ENCODE results near the gene SLC35B3.
"Not testable (repeated sequence)": the region's sequence is repeated elsewhere in the genome, so short reads cannot be mapped to it uniquely, and the experiment has no call there.

The SLC35B3 gene

GRCh38 chr6:8435093-8435844 is at the start of gene SLC35B3:
Gene SLC35B3, minus strand, starts transcription at chr6:8435545.
- peak; percentile 96 to 97 for DNase-seq (ENCODE audit: low read depth in 2 of 2)

- DNase-seq (ENCODE audit: low read depth in 2 of 2), result no peak
Measured at GRCh38 chr6:8483650-8484049, 48.3 kb upstream of the SLC35B3 start.

- no peak for DNase-seq (ENCODE audit: low read depth in 2 of 2)
Measured at GRCh38 chr6:8481727-8482126, 46.4 kb upstream of the SLC35B3 start.

GRCh38 chr6:8478418-8478817 is 43.1 kb upstream of the SLC35B3 start:
- DNase-seq (ENCODE audit: low read depth in 2 of 2), result no peak

- no peak for DNase-seq (ENCODE audit: low read depth in 2 of 2)
Measured at GRCh38 chr6:8476656-8477055, 41.3 kb upstream of the SLC35B3 start.

GRCh38 chr6:8468552-8469356 is 33.4 kb upstream of the SLC35B3 start:
- no peak for DNase-seq (ENCODE audit: low read depth in 2 of 2)

GRCh38 chr6:8462694-8463093 is 27.3 kb upstream of the SLC35B3 start:
- no peak for DNase-seq (ENCODE audit: low read depth in 2 of 2)

- no peak for DNase-seq (ENCODE audit: low read depth in 2 of 2)
Measured at GRCh38 chr6:8462169-8462568, 26.8 kb upstream of the SLC35B3 start.

- no peak for DNase-seq (ENCODE audit: low read depth in 2 of 2)
Measured at GRCh38 chr6:8446391-8446790, 11.0 kb upstream of the SLC35B3 start.

GRCh38 chr6:8445930-8446329 is 10.6 kb upstream of the SLC35B3 start:
- DNase-seq (ENCODE audit: low read depth in 2 of 2), result not testable (repeated sequence)

- no peak for DNase-seq (ENCODE audit: low read depth in 2 of 2)
Measured at GRCh38 chr6:8442150-8442549, 6.8 kb upstream of the SLC35B3 start.

- DNase-seq (ENCODE audit: low read depth in 2 of 2), result no peak
Measured at GRCh38 chr6:8441452-8441851, 6.1 kb upstream of the SLC35B3 start.

- DNase-seq (ENCODE audit: low read depth in 2 of 2), result no peak
Measured at GRCh38 chr6:8439601-8440268, 4.4 kb upstream of the SLC35B3 start.

- no peak for DNase-seq (ENCODE audit: low read depth in 2 of 2)
Measured at GRCh38 chr6:8437813-8438212, 2.5 kb upstream of the SLC35B3 start.

GRCh38 chr6:8436966-8437365 is 1.6 kb upstream of the SLC35B3 start:
- DNase-seq (ENCODE audit: low read depth in 2 of 2), result no peak

- no peak for DNase-seq (ENCODE audit: low read depth in 2 of 2)
Measured at GRCh38 chr6:8435845-8436168, 462 bp upstream of the SLC35B3 start.

- no peak for DNase-seq (ENCODE audit: low read depth in 2 of 2)
Measured at GRCh38 chr6:8434727-8435092, 635 bp downstream of the SLC35B3 start.

- no peak for DNase-seq (ENCODE audit: low read depth in 2 of 2)
Measured at GRCh38 chr6:8432614-8433013, 2.7 kb downstream of the SLC35B3 start.

GRCh38 chr6:8429821-8430220 is 5.5 kb downstream of the SLC35B3 start:
- no peak for DNase-seq (ENCODE audit: low read depth in 2 of 2)

- not testable (repeated sequence) for DNase-seq (ENCODE audit: low read depth in 2 of 2)
Measured at GRCh38 chr6:8426544-8426943, 8.8 kb downstream of the SLC35B3 start.

GRCh38 chr6:8420031-8420588 is 15.2 kb downstream of the SLC35B3 start:
- no peak for DNase-seq (ENCODE audit: low read depth in 2 of 2)

- no peak for DNase-seq (ENCODE audit: low read depth in 2 of 2)
Measured at GRCh38 chr6:8415913-8416312, 19.4 kb downstream of the SLC35B3 start.

All from stimulated activated CD8-positive, alpha-beta memory T cell treated with anti-CD3 and anti-CD28 coated beads, Interleukin-7, amount 100 ng/mL, for 1 hour (primary cell).